LNCaP clone FGC (cell line): ENCODE measurements around the gene DHRS4.
"Not testable (repeated sequence)": the region's sequence is repeated elsewhere in the genome, so short reads cannot be mapped to it uniquely, and the experiment has no call there.

Experiments used
- DNase-seq: peaks from one replicate; pipeline ENCODE4 v3.0.0-alpha.2; 2011; ENCODE audit warnings: low read depth
- H3K4me3 ChIP-seq: 2 replicates; pipeline ENCODE4 v1.5.1; 2011; ENCODE audit warnings: mild to moderate bottlenecking, low read depth, low read length, control low read depth
- TF ChIP-seq, protein P1 (sequence below): IDR thresholded peaks from 2 replicates; pipeline ENCODE4 v1.5.1; 2012; ENCODE audit warnings: mild to moderate bottlenecking; ENCODE audit not compliant: control insufficient read depth, insufficient read depth; ENCODE audit errors: extremely low read depth

The DHRS4 gene

DNA sequence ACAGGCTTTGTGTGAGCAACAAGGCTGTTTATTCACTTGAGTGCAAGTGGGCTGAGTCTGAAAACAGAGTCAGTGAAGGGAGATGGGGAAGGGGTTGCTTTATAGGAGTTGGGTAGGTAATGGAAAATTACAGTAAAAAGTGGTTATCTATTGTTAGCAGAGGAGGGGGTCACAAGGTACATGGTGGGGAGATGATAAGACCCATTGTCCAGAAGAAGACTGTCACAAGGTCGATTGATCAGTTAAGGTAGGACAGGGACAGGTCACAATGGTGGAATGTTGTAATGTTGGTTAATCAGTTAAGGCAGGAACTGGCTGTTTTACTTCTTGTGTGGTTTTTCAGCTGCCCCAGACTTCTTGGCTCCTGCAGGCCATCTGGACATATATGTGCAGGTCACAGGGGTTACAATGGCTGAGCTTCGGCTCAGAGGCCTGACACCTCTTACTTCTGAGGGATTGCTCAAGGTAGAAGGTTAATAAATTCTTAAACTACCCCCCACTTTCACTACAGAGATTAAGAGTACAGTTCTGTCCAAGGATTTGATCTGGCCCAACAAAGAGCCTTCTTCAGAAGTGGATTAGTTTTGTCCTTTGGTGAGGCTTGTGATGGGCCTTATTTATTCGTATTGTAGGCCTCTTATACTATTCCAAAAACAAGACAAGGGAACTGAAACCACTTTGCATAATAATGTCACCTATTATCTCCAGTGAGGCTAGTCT, 13.8 kb upstream of the DHRS4 start:
- no peak overlapping the region for H3K4me3 ChIP-seq
- DNase-seq: no peak

DNA sequence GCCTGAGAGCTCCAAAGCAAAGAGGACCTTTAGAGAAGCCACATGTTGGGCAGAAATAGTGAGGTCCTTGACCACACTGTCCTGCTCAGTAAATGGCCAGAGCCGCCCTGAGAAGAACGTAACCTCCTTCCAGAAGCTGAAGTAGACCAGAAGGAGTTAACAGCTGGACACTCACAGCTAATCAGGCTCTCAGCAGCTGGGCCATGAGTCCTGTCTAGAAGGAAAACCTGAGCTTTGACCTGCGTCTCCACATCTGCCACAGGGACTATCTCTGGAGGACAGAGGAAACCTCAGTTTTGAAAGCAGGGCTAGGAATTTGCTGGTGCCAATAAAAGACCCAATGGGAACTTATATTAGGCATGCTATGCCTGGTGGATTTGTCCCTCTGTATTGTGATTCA, 12.3 kb upstream of the DHRS4 start:
- no peak overlapping the region for H3K4me3 ChIP-seq
- TF ChIP-seq, protein P1, sequence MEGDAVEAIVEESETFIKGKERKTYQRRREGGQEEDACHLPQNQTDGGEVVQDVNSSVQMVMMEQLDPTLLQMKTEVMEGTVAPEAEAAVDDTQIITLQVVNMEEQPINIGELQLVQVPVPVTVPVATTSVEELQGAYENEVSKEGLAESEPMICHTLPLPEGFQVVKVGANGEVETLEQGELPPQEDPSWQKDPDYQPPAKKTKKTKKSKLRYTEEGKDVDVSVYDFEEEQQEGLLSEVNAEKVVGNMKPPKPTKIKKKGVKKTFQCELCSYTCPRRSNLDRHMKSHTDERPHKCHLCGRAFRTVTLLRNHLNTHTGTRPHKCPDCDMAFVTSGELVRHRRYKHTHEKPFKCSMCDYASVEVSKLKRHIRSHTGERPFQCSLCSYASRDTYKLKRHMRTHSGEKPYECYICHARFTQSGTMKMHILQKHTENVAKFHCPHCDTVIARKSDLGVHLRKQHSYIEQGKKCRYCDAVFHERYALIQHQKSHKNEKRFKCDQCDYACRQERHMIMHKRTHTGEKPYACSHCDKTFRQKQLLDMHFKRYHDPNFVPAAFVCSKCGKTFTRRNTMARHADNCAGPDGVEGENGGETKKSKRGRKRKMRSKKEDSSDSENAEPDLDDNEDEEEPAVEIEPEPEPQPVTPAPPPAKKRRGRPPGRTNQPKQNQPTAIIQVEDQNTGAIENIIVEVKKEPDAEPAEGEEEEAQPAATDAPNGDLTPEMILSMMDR: no peak
- DNase-seq: no peak

More for the DNA sequence above, 13.8 kb upstream of the DHRS4 start:
- TF ChIP-seq, protein P1: no peak

GRCh38 chr14:23941669-23942068, 11.9 kb upstream of the DHRS4 start:
- no peak for DNase-seq
- TF ChIP-seq, protein P1: no peak
- no peak overlapping the region for H3K4me3 ChIP-seq

GRCh38 chr14:23942587-23942986, 11.0 kb upstream of the DHRS4 start:
- no peak overlapping the region for H3K4me3 ChIP-seq
- TF ChIP-seq, protein P1: no peak
- DNase-seq: no peak

GRCh38 chr14:23949069-23949468, 4.5 kb upstream of the DHRS4 start:
- DNase-seq: not testable (repeated sequence)

GRCh38 chr14:23950411-23951135, 3.0 kb upstream of the DHRS4 start:
- TF ChIP-seq, protein P1: no peak
- no peak overlapping the region for H3K4me3 ChIP-seq
- DNase-seq: no peak

More at GRCh38 chr14:23949069-23949468, 4.5 kb upstream of the DHRS4 start:
- not testable (repeated sequence) for H3K4me3 ChIP-seq

- not testable (repeated sequence) for H3K4me3 ChIP-seq, DNase-seq
Measured at GRCh38 chr14:23951136-23951466, 2.5 kb upstream of the DHRS4 start.
